Ovary (tissue), 3 donors: ENCODE results near the gene AP1S3.

ENCODE experiments used
- CTCF ChIP-seq, 3 donors: fragments of 450-650 bp in 2 of 3; fragments of 200-600 bp in 1 of 3; IDR thresholded peaks; one replicate each; pipeline versions ENCODE4 v1.5.1 to v1.8.0; 2016 to 2022; ENCODE audit warnings: antibody characterized with exemption in 3 of 3, mild to moderate bottlenecking in 1 of 3
- EP300 ChIP-seq: sonication (generic); formaldehyde crosslinking; IDR thresholded peaks from one replicate; pipeline ENCODE4 v1.6.1; 2017; ENCODE audit warnings: antibody characterized with exemption
- POLR2A ChIP-seq: fragments of 450-650 bp; IDR thresholded peaks from one replicate; pipeline ENCODE4 v1.6.1; 2017; ENCODE audit warnings: antibody characterized with exemption, mild to moderate bottlenecking, moderate library complexity
- donor health status: DM: no; HTN: no; CAD: no.

- TF ChIP-seq CTCF (IDR thresholded peaks at IDR 0.05), result no peak
- TF ChIP-seq POLR2A, result no peak
- TF ChIP-seq EP300, result no peak
Observed at GRCh38 chr2:223759569-223760430, 77.6 kb downstream of the AP1S3 start.
